GM10847 (cell line): ENCODE measurements around the gene USF3.

Source experiments
- POLR2A ChIP-seq: IDR thresholded peaks from 2 replicates; pipeline ENCODE4 v1.6.1; 2011; ENCODE audit not compliant: insufficient read length; ENCODE audit errors: extremely low read depth

USF3 gene

DNA sequence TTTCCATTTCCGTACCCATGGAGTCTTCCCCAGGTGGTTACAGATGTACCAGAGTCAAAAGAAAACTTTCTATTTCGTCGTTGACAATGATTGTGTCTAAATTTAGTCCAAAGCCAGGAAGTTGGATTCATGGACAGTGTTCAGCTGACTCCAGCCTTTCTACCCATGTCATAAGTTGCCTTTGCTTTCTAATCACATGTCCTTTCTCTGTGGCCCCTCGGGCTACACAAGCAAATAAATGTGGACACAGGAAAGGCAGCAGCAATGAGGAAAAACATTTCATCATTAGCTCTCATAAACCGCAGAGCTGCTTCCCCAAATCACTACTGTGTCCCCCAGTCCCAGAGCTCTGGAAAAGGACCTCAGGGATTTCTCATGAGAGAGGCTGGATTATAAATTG is 82.0 kb downstream of the USF3 start:
- no peak for TF ChIP-seq POLR2A

GRCh38 chr3:113607219-113607596 is 89.2 kb downstream of the USF3 start:
- TF ChIP-seq POLR2A = no peak

DNA sequence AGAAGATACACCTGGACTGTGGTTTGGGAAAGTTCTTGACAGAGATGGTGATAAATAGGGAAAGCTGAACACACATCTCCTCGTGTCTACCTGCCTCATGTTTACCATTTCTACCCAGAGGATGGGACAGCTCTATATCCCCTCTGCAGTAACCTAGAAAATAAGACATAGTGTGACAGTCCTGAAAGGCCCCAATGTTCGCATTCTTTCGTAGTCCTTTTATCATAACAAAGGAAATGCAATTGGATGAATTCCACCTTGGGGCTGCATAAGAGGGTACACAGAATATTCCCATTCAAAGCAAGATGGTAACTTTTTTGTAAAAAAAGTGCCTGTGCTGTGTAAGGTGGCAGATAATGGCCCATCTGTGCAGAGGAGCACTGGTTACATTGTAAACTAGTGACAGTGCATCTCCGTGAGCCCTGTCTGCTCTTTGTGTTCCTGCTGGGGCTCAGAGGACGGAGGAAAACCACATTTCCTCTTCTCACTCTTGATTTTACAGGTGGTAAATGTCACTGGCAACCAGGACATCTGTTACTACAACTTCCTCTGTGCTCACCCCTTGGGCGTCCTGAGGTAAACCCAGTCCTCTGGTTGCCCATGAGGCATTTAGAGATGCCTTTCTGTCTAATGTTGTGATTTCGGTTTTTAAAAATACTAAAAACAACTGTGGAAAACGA is 89.8 kb downstream of the USF3 start:
- TF ChIP-seq POLR2A = no peak

DNA sequence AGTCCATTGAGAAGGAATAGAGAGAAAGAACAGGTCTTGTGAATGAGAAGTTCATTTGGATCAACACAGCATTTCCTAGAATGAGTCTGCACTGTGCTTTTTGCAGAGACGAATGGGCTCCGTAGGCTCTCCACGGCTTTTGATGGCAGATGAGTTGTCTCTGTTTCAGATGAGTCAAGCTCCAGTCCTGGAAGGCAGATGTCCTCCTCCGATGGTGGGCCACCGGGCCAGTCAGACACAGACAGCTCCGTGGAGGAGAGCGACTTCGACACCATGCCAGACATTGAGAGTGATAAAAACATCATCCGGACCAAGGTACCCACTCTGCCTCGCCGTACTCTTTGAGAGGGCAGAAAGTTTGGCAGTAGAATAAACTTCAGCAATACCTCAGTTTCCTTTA is 93.6 kb downstream of the USF3 start:
- TF ChIP-seq POLR2A = no peak

DNA sequence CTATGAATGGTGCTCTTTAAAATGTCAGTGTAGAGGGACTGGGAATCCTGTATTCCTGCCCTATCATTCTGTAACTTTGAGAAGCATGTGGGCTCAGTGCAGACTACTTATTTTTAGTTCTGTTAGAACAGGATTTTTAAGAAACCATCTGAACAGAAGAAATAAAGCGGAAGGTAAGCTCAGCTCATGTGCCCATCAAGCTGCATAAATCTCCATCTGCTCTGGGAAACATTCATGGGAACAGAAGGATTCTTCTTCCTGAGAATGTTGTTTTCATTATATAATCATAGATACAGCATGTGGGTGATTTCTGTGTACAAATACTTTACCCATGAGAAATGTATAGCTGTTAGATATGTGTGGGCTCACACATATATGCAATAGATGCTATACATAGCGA is 94.2 kb downstream of the USF3 start:
- no peak for TF ChIP-seq POLR2A

- no peak for TF ChIP-seq POLR2A
Observed at GRCh38 chr3:113601240-113601639, 95.2 kb downstream of the USF3 start.

DNA sequence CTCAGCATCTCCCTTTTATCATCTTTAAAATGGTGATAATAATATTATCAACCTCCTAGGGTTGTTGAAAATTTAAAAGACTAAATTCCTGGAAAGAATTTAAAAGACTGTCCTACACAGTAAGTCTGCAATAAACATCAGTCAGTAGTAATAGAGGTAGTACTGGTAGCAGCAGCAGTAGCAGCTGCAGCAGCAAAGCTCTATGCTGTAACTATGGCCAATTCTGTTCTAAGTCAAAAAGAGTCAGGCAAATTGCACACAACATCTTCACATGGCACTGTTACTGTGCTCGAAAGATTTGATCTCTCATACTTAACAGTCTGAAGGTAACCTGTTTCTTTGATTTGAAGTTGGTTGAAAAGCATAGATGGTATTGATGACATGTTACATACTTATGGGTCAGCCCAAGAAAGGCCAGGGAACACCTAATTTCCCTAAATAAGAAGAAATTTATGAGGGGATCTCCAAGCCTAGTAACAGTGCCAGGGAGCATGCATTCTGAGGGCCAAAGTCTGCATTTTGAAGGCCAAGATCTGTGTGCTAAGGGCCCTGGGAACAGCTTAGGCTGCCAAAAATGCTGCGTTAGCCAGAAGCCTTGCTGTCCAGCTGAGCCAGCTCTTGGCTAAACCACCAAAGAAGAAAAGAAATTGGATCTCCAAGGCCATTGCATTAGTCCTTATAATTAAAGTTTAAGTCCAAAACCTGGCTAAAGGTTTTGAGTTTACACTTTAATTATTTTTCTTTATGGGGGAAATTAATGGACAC is 95.8 kb downstream of the USF3 start:
- no peak for TF ChIP-seq POLR2A
